Measurements from ENCODE around the gene MYO1B. TPM values are rescaled to one million over a fixed set of nuclear protein-coding genes. Genes with fewer than 3 reads are reported as not detected.
A peak's percentile ranks its signal among the peaks of the same experiment; 100 is the strongest.

Gene MYO1B
- polyA plus RNA-seq, 6 donors from 2014 or later = 4.6 to 25.4 (median 13.1) TPM

GRCh38 chr2:191328150-191328809, 83.1 kb downstream of the MYO1B start:
- peak overlapping the region in 1 of 6 donors; percentile 45 for H3K27ac Mint-ChIP-seq
- peaks cover 18 to 21% of the 10 kb centered on the region in 2 donors for H3K36me3 Mint-ChIP-seq
- peaks cover 0 to 6% (median 0%) of the 10 kb centered on the region in 7 donors for H3K9me3 Mint-ChIP-seq
- H3K4me3 Mint-ChIP-seq = peak overlapping the region in 1 of 8 donors; percentile 18
- H3K27me3 Mint-ChIP-seq = no peaks in the 10 kb centered on the region
- DNase-seq (no peak), ATAC-seq (ENCODE audit: low read depth in 2 of 2) (no peak)
- H3K4me1 Mint-ChIP-seq = peaks cover 0 to 2% (median 0%) of the 10 kb centered on the region in 3 donors

GRCh38 chr2:191329841-191330240, 84.6 kb downstream of the MYO1B start:
- DNase-seq (no peak), ATAC-seq (ENCODE audit: low read depth in 2 of 2) (no peak)
- peaks cover 18 to 21% of the 10 kb centered on the region in 2 donors for H3K36me3 Mint-ChIP-seq
- no peaks in the 10 kb centered on the region for H3K4me1 Mint-ChIP-seq
- H3K4me3 Mint-ChIP-seq = no peak overlapping the region
- no peak overlapping the region for H3K27ac Mint-ChIP-seq
- peaks cover 0 to 2% (median 0%) of the 10 kb centered on the region in 7 donors for H3K9me3 Mint-ChIP-seq
- no peaks in the 10 kb centered on the region for H3K27me3 Mint-ChIP-seq

GRCh38 chr2:191333911-191334357, 88.7 kb downstream of the MYO1B start:
- DNase-seq = no peak
- H3K9me3 Mint-ChIP-seq = no peaks in the 10 kb centered on the region
- peaks cover 13 to 21% of the 10 kb centered on the region in 2 donors for H3K36me3 Mint-ChIP-seq
- no peak for ATAC-seq (ENCODE audit: low read depth in 2 of 2)
- no peak overlapping the region for H3K27ac Mint-ChIP-seq
- H3K4me3 Mint-ChIP-seq = no peak overlapping the region
- no peaks in the 10 kb centered on the region for H3K4me1 Mint-ChIP-seq
- H3K27me3 Mint-ChIP-seq = no peaks in the 10 kb centered on the region

- no peaks in the 10 kb centered on the region for H3K4me1 Mint-ChIP-seq
Observed at GRCh38 chr2:191335875-191336464, 90.8 kb downstream of the MYO1B start.

GRCh38 chr2:191341436-191341835, 96.2 kb downstream of the MYO1B start:
- Mint-ChIP-seq H3K27me3 (no peaks in the 10 kb centered on the region), H3K4me3 (no peak overlapping the region), H3K27ac (peak overlapping the region in 1 of 6 donors; percentile 7), H3K9me3 (no peaks in the 10 kb centered on the region), H3K36me3 (peaks cover 7 to 21% of the 10 kb centered on the region in 2 donors), H3K4me1 (peaks cover 0 to 5% (median 0%) of the 10 kb centered on the region in 3 donors)
- no peak for ATAC-seq (ENCODE audit: low read depth in 2 of 2)
- DNase-seq = no peak

More at GRCh38 chr2:191335875-191336464, 90.8 kb downstream of the MYO1B start:
- H3K4me3 Mint-ChIP-seq = no peak overlapping the region
- ATAC-seq (ENCODE audit: low read depth in 2 of 2) (no peak), DNase-seq (no peak)
- no peaks in the 10 kb centered on the region for H3K27me3 Mint-ChIP-seq
- H3K36me3 Mint-ChIP-seq = peaks cover 6 to 18% of the 10 kb centered on the region in 2 donors
- no peak overlapping the region for H3K27ac Mint-ChIP-seq
- no peaks in the 10 kb centered on the region for H3K9me3 Mint-ChIP-seq

- peaks cover 15 to 38% of the 10 kb centered on the region in 2 donors for H3K36me3 Mint-ChIP-seq
- peaks cover 0 to 5% (median 0%) of the 10 kb centered on the region in 3 donors for H3K4me1 Mint-ChIP-seq
- no peaks in the 10 kb centered on the region for H3K27me3 Mint-ChIP-seq
- no peak overlapping the region for H3K27ac Mint-ChIP-seq
- no peak for DNase-seq
- no peak overlapping the region for H3K4me3 Mint-ChIP-seq
- no peak for ATAC-seq (ENCODE audit: low read depth in 2 of 2)
- H3K9me3 Mint-ChIP-seq = no peaks in the 10 kb centered on the region
Observed at GRCh38 chr2:191343796-191344338, 98.7 kb downstream of the MYO1B start.

GRCh38 chr2:191345788-191346187, 100.6 kb downstream of the MYO1B start:
- Mint-ChIP-seq H3K4me3 (no peak overlapping the region), H3K27me3 (no peaks in the 10 kb centered on the region), H3K4me1 (peaks cover 0 to 5% (median 0%) of the 10 kb centered on the region in 3 donors), H3K9me3 (no peaks in the 10 kb centered on the region), H3K27ac (no peak overlapping the region), H3K36me3 (peaks cover 18 to 42% of the 10 kb centered on the region in 2 donors)
- no peak for ATAC-seq (ENCODE audit: low read depth in 2 of 2)
- DNase-seq = no peak

- no peak for ATAC-seq (ENCODE audit: low read depth in 2 of 2)
- peaks cover 12 to 33% of the 10 kb centered on the region in 2 donors for H3K36me3 Mint-ChIP-seq
- no peaks in the 10 kb centered on the region for H3K9me3 Mint-ChIP-seq
- no peak overlapping the region for H3K4me3 Mint-ChIP-seq
- no peak for DNase-seq
- no peaks in the 10 kb centered on the region for H3K27me3 Mint-ChIP-seq
- no peak overlapping the region for H3K27ac Mint-ChIP-seq
- no peaks in the 10 kb centered on the region for H3K4me1 Mint-ChIP-seq
Observed at GRCh38 chr2:191347154-191347553, 102.0 kb downstream of the MYO1B start.

GRCh38 chr2:191347881-191348280, 102.7 kb downstream of the MYO1B start:
- DNase-seq (no peak), ATAC-seq (ENCODE audit: low read depth in 2 of 2) (no peak)
- H3K4me1 Mint-ChIP-seq = no peaks in the 10 kb centered on the region
- H3K36me3 Mint-ChIP-seq = peaks cover 12 to 32% of the 10 kb centered on the region in 2 donors
- no peak overlapping the region for H3K4me3 Mint-ChIP-seq
- no peaks in the 10 kb centered on the region for H3K27me3 Mint-ChIP-seq
- H3K27ac Mint-ChIP-seq = peak overlapping the region in 1 of 6 donors; percentile 49
- H3K9me3 Mint-ChIP-seq = no peaks in the 10 kb centered on the region

GRCh38 chr2:191349990-191350389, 104.8 kb downstream of the MYO1B start:
- no peak for DNase-seq
- no peak for ATAC-seq (ENCODE audit: low read depth in 2 of 2)
- peaks cover 12 to 26% of the 10 kb centered on the region in 2 donors for H3K36me3 Mint-ChIP-seq
- H3K27me3 Mint-ChIP-seq = no peaks in the 10 kb centered on the region
- H3K4me3 Mint-ChIP-seq = no peak overlapping the region
- no peak overlapping the region for H3K27ac Mint-ChIP-seq
- peaks cover 0 to 2% (median 0%) of the 10 kb centered on the region in 7 donors for H3K9me3 Mint-ChIP-seq
- H3K4me1 Mint-ChIP-seq = no peaks in the 10 kb centered on the region

- H3K4me1 Mint-ChIP-seq = no peaks in the 10 kb centered on the region
- peak overlapping the region in 1 of 6 donors; percentile 40 for H3K27ac Mint-ChIP-seq
- H3K36me3 Mint-ChIP-seq = peaks cover 12 to 26% of the 10 kb centered on the region in 2 donors
- no peaks in the 10 kb centered on the region for H3K27me3 Mint-ChIP-seq
- ATAC-seq (ENCODE audit: low read depth in 2 of 2) (no peak), DNase-seq (no peak)
- H3K9me3 Mint-ChIP-seq = peaks cover 0 to 4% (median 0%) of the 10 kb centered on the region in 7 donors
- no peak overlapping the region for H3K4me3 Mint-ChIP-seq
Observed at GRCh38 chr2:191350826-191351225, 105.6 kb downstream of the MYO1B start.

- Mint-ChIP-seq H3K36me3 (peaks cover 12 to 26% of the 10 kb centered on the region in 2 donors), H3K27ac (no peak overlapping the region), H3K4me1 (no peaks in the 10 kb centered on the region), H3K27me3 (no peaks in the 10 kb centered on the region), H3K9me3 (peaks cover 0 to 4% (median 0%) of the 10 kb centered on the region in 7 donors), H3K4me3 (no peak overlapping the region)
- DNase-seq = no peak
- no peak for ATAC-seq (ENCODE audit: low read depth in 2 of 2)
Observed at GRCh38 chr2:191351298-191351697, 106.1 kb downstream of the MYO1B start.

GRCh38 chr2:191351921-191352320, 106.7 kb downstream of the MYO1B start:
- H3K4me1 Mint-ChIP-seq = no peaks in the 10 kb centered on the region
- no peak for DNase-seq
- no peak overlapping the region for H3K4me3 Mint-ChIP-seq
- H3K27ac Mint-ChIP-seq = no peak overlapping the region
- H3K36me3 Mint-ChIP-seq = peaks cover 12 to 24% of the 10 kb centered on the region in 2 donors
- H3K9me3 Mint-ChIP-seq = peaks cover 0 to 4% (median 0%) of the 10 kb centered on the region in 7 donors
- no peak for ATAC-seq (ENCODE audit: low read depth in 2 of 2)
- H3K27me3 Mint-ChIP-seq = no peaks in the 10 kb centered on the region

- Mint-ChIP-seq H3K27me3 (no peaks in the 10 kb centered on the region), H3K9me3 (peaks cover 0 to 4% (median 0%) of the 10 kb centered on the region in 7 donors), H3K27ac (no peak overlapping the region), H3K4me3 (no peak overlapping the region), H3K36me3 (peaks cover 12 to 21% of the 10 kb centered on the region in 2 donors), H3K4me1 (no peaks in the 10 kb centered on the region)
- DNase-seq (no peak), ATAC-seq (ENCODE audit: low read depth in 2 of 2) (no peak)
Observed at GRCh38 chr2:191352536-191352935, 107.3 kb downstream of the MYO1B start.
